ENCODE data around the gene HOXA7. TPM values are rescaled to one million over a fixed set of nuclear protein-coding genes. Genes with fewer than 3 reads are reported as not detected.

The HOXA7 gene
- total RNA-seq, 2 donors from 2014 or later, result not detected

DNA sequence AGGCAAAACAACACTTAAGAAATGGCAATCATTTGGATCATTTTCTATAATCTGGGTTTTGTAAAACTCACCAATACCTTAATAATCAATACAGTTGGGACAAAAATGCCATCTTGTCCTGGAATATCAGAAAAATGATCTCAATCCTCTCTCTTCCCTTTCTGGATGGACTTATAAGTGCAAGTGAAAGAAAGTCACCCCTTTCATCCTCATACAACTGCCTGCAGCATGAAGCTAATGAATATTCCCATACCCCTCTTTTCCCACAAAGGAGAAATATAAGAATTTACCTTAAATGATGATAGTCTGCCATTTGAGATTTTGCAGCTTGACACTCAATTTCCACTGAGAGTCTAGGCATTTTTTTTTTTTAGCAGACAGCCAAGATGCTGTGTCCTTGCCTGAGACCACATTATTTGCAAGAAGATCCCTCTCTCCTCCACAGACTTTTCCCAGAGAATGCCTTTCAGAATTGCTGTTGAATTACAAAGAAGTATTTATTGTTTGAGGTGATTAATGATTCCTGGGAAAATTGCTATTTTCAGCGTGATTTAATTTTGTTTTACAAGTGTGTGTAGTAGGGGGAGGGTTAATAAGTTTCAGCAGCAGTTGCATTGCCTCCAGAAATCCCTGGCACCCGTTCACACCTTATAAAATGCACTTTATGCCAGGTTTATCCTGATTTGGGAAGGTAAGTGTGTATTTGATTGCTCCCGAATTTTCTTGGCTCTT lies 29.7 kb downstream of the HOXA7 start:
- ATAC-seq (replicated peaks in 1 of 2) (no peak), DNase-seq (no peak)
- Mint-ChIP-seq H3K36me3 (ENCODE audit: insufficient read depth in 2 of 2) (no peaks in the 10 kb centered on the region), H3K4me1 (ENCODE audit: low read depth) (peaks cover 8% of the 10 kb centered on the region), H3K9me3 (no peaks in the 10 kb centered on the region), H3K27me3 (ENCODE audit: low read depth) (peaks cover 36% of the 10 kb centered on the region), H3K27ac (no peak overlapping the region), H3K4me3 (no peak overlapping the region)

DNA sequence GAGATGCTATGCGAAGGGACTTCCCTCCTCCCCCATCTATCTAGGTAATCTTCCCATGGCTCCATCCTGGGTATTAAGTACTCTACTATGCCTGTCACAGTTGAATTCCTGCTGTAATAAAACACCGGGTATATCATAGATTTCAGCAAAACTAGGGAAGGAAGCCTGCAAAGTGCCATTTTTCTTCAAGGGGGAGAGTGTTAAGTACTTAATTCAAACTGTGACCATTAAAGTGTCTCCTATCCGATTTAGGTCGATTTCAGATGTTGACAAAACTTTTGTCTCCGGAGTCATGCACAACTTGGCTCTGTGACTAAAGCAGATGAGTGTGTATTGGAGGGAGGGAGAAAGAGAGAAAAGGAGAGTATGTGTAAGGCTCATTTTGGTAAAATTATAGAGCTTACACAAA lies 30.5 kb downstream of the HOXA7 start:
- no peak overlapping the region for H3K27ac Mint-ChIP-seq
- ATAC-seq (replicated peaks in 1 of 2), result no peak
- no peaks in the 10 kb centered on the region for H3K9me3 Mint-ChIP-seq
- DNase-seq, result no peak
- H3K4me1 Mint-ChIP-seq (ENCODE audit: low read depth), result peaks cover under 1% of the 10 kb centered on the region
- H3K36me3 Mint-ChIP-seq (ENCODE audit: insufficient read depth in 2 of 2), result no peaks in the 10 kb centered on the region
- H3K4me3 Mint-ChIP-seq, result no peak overlapping the region
- peaks cover 36% of the 10 kb centered on the region for H3K27me3 Mint-ChIP-seq (ENCODE audit: low read depth)

GRCh38 chr7:27124902-27125689 lies 31.4 kb downstream of the HOXA7 start:
- H3K4me3 Mint-ChIP-seq, result no peak overlapping the region
- H3K4me1 Mint-ChIP-seq (ENCODE audit: low read depth), result no peaks in the 10 kb centered on the region
- ATAC-seq (replicated peaks in 1 of 2), result no peak

DNA sequence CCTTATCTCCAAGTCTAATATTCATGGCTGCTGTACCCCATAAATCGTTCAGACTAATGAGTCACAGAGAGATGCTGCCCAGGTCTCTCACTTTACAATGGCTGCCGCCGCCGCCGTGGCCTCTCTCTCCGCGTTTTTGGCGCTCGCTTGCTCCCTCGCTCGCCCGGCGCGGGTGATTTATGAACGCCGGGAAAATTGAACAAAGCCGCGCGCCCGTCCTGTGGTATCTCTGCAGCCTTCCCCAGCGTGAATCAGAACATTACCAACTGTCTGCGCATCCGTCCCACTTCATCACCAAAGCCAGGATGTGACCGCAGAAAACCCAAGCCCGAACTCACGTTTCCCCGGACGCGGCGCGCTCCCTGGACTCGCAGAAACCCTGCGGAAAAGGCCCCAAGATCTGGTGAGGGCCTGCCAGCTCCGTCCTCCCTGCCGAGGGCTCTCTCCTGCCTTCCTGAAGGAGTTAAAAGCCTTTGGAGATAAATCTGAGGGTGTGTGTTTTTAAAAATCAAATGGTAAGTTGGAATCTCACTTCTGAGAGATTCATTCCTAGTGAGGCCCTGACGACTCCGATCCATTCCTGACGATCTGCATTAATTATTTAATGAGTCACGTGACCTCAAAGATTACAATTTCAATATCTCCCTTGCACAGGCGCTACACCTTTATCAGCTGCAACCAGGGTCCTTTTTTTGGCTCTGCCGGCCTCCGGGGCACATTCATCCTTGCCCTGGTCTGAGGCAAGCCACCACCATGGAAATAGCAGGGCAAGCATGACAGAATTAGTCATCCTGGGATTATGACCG lies 32.2 kb downstream of the HOXA7 start:
- Mint-ChIP-seq H3K4me1 (ENCODE audit: low read depth) (no peaks in the 10 kb centered on the region), H3K36me3 (ENCODE audit: insufficient read depth in 2 of 2) (no peaks in the 10 kb centered on the region), H3K9me3 (no peaks in the 10 kb centered on the region), H3K27ac (no peak overlapping the region), H3K27me3 (ENCODE audit: low read depth) (peaks cover 33% of the 10 kb centered on the region), H3K4me3 (no peak overlapping the region)
- DNase-seq, result no peak
- no peak for ATAC-seq (replicated peaks in 1 of 2)

More at GRCh38 chr7:27124902-27125689, 31.4 kb downstream of the HOXA7 start:
- peaks cover 36% of the 10 kb centered on the region for H3K27me3 Mint-ChIP-seq (ENCODE audit: low read depth)
- no peaks in the 10 kb centered on the region for H3K9me3 Mint-ChIP-seq
- no peak overlapping the region for H3K27ac Mint-ChIP-seq
- DNase-seq, result no peak
- no peaks in the 10 kb centered on the region for H3K36me3 Mint-ChIP-seq (ENCODE audit: insufficient read depth in 2 of 2)

- DNase-seq, result no peak
- Mint-ChIP-seq H3K36me3 (ENCODE audit: insufficient read depth in 2 of 2) (no peaks in the 10 kb centered on the region), H3K27me3 (ENCODE audit: low read depth) (peaks cover 26% of the 10 kb centered on the region), H3K9me3 (no peaks in the 10 kb centered on the region), H3K4me3 (no peak overlapping the region), H3K27ac (no peak overlapping the region), H3K4me1 (ENCODE audit: low read depth) (no peaks in the 10 kb centered on the region)
- no peak for ATAC-seq (replicated peaks in 1 of 2)
Observed at GRCh38 chr7:27123477-27124053, 32.9 kb downstream of the HOXA7 start.

DNA sequence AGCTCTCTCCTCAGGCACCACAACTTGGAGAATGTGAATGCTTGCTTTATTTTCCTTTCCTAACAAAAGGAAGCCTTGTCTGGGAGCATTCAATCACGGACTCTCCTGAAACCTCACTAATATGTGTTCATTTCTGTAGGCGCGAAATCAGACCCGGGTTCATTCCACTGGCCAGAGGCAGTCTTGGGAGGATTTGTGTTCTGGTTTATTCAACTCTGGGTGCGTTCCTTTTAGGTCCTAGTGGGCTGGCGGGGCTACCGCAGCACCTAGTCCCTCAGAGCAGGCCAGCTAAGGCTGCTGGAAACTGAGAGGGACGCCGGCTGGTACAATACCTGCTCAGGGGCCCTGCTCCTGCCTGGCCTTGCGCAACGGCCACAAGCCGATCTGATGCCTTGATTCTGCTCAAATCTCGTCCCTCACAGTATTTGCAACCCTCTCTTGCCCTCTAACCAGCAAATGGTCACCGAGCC lies 33.4 kb downstream of the HOXA7 start:
- no peaks in the 10 kb centered on the region for H3K36me3 Mint-ChIP-seq (ENCODE audit: insufficient read depth in 2 of 2)
- H3K9me3 Mint-ChIP-seq, result no peaks in the 10 kb centered on the region
- no peak for ATAC-seq (replicated peaks in 1 of 2)
- no peak for DNase-seq
- H3K4me3 Mint-ChIP-seq, result no peak overlapping the region
- H3K4me1 Mint-ChIP-seq (ENCODE audit: low read depth), result no peaks in the 10 kb centered on the region
- H3K27me3 Mint-ChIP-seq (ENCODE audit: low read depth), result peaks cover 23% of the 10 kb centered on the region
- no peak overlapping the region for H3K27ac Mint-ChIP-seq

DNA sequence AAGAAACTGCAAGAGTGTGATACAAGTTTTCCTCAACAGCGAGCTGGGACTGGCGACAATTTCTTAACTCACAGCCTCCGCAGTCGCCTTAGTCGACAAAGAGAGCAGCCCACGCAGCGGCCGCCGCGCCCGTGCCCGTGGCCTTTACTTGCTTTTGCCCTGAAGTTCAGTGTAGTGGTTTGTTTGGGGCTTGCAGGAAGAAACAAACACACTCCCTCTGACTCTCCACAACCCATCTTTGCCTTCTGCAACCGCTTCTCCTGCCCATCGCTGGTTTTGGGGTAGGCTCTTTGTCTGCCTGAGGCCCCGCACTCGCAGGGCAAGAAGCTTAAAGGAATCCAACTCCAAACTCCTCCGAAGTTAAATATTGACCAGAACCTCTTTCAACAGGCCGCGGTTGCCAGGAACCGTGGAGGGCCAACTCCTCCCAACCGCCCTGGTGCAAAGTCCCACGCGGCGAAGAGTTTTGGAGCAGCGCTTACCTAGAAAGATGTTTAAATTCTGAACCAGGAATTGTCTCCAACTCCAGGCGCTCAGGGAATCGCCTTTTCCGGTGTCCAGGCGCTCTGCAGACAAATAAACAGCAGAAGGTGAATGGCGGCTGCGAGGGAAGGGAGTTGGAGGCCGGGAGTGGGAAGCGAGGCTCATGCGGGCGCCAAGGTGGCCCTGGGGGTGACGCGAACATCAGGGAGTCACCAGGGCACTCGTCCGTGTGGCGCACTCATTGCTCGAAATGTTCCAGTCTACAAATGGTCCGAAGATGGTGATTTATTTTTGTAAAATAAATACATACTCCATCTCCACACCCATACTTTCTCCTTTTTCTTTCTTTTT lies 34.2 kb downstream of the HOXA7 start:
- no peaks in the 10 kb centered on the region for H3K9me3 Mint-ChIP-seq
- H3K4me3 Mint-ChIP-seq, result no peak overlapping the region
- H3K4me1 Mint-ChIP-seq (ENCODE audit: low read depth), result no peaks in the 10 kb centered on the region
- no peak overlapping the region for H3K27ac Mint-ChIP-seq
- peaks cover 15% of the 10 kb centered on the region for H3K27me3 Mint-ChIP-seq (ENCODE audit: low read depth)
- DNase-seq, result no peak
- H3K36me3 Mint-ChIP-seq (ENCODE audit: insufficient read depth in 2 of 2), result no peaks in the 10 kb centered on the region
- ATAC-seq (replicated peaks in 1 of 2), result no peak

GRCh38 chr7:27121684-27122076 lies 34.8 kb downstream of the HOXA7 start:
- H3K4me3 Mint-ChIP-seq, result no peak overlapping the region
- H3K27me3 Mint-ChIP-seq (ENCODE audit: low read depth), result peaks cover 9% of the 10 kb centered on the region
- ATAC-seq (replicated peaks in 1 of 2), result no peak
- no peaks in the 10 kb centered on the region for H3K4me1 Mint-ChIP-seq (ENCODE audit: low read depth)
- no peak for DNase-seq
- no peaks in the 10 kb centered on the region for H3K36me3 Mint-ChIP-seq (ENCODE audit: insufficient read depth in 2 of 2)
- H3K9me3 Mint-ChIP-seq, result no peaks in the 10 kb centered on the region
- H3K27ac Mint-ChIP-seq, result no peak overlapping the region

DNA sequence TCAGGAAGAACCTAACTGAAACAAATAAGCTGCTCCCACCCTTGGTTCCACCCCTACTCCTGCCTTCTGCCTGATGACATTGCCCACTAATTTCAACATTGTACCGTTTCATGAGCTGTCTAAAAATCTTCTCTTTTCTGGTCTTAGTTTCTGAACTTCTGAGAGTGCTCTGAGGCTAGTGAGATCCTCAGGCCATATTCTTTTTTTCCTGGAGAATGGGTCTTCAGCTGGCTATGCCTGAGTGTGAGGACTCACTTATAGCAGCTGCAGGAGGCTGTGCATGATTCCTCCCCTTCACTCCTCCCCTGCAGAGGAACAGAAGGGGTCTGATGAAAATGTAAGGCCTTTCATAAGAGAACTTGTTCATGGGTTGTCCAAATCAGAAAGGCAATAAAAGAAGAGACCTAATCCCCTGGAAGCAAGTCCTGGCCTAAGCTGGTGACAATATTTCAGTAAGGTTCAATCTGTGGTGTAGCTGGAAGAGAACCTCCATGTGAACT lies 37.0 kb downstream of the HOXA7 start:
- ATAC-seq (replicated peaks in 1 of 2), result no peak
- Mint-ChIP-seq H3K27ac (no peak overlapping the region), H3K27me3 (ENCODE audit: low read depth) (no peaks in the 10 kb centered on the region)

DNA sequence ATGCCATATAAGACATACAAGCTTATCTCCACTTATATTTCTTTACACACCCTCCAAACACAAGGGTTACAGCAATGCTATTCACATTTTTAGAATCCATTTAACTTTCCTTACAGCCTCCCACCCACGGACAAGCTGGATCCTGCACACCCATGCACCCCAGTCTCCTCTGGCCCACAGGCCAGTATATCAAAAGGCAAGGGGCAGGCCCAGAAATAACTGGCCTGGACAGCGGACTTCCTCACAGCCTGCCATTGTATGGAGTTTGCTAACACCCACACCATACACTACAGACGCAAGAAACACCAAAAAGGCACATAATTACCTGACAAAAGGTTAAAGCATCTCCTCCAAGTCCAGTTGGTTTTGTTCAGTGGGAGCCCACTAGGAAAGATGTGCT lies 37.9 kb downstream of the HOXA7 start:
- no peaks in the 10 kb centered on the region for H3K36me3 Mint-ChIP-seq (ENCODE audit: insufficient read depth in 2 of 2)
- no peak for ATAC-seq (replicated peaks in 1 of 2)
- DNase-seq, result no peak
- no peak overlapping the region for H3K27ac Mint-ChIP-seq
- no peaks in the 10 kb centered on the region for H3K4me1 Mint-ChIP-seq (ENCODE audit: low read depth)
- H3K4me3 Mint-ChIP-seq, result no peak overlapping the region
- no peaks in the 10 kb centered on the region for H3K9me3 Mint-ChIP-seq
- no peaks in the 10 kb centered on the region for H3K27me3 Mint-ChIP-seq (ENCODE audit: low read depth)

More for the DNA sequence above, 37.0 kb downstream of the HOXA7 start:
- Mint-ChIP-seq H3K4me1 (ENCODE audit: low read depth) (no peaks in the 10 kb centered on the region), H3K4me3 (no peak overlapping the region), H3K36me3 (ENCODE audit: insufficient read depth in 2 of 2) (no peaks in the 10 kb centered on the region), H3K9me3 (no peaks in the 10 kb centered on the region)
- DNase-seq, result no peak

- no peak overlapping the region for H3K4me3 Mint-ChIP-seq
- ATAC-seq (replicated peaks in 1 of 2), result no peak
Observed at GRCh38 chr7:27117887-27118491, 38.5 kb downstream of the HOXA7 start.

More at GRCh38 chr7:27117887-27118491, 38.5 kb downstream of the HOXA7 start:
- Mint-ChIP-seq H3K9me3 (no peaks in the 10 kb centered on the region), H3K36me3 (ENCODE audit: insufficient read depth in 2 of 2) (no peaks in the 10 kb centered on the region), H3K4me1 (ENCODE audit: low read depth) (no peaks in the 10 kb centered on the region), H3K27ac (no peak overlapping the region), H3K27me3 (ENCODE audit: low read depth) (no peaks in the 10 kb centered on the region)
- no peak for DNase-seq
